AG09309 (cell line): ENCODE data around the gene FOXE3.

Source experiments
- DNase-seq: peaks from one replicate; pipeline ENCODE4 v3.0.0-alpha.2; 2010; ENCODE audit warnings: low read depth
- H3K4me3 ChIP-seq: 2 replicates; pipeline ENCODE4 v1.5.1; 2011; ENCODE audit warnings: mild to moderate bottlenecking, low read depth, low read length, moderate library complexity; ENCODE audit not compliant: control insufficient read depth
- TF ChIP-seq, protein P1 (sequence below): IDR thresholded peaks from 2 replicates; pipeline ENCODE4 v1.5.1; 2011; ENCODE audit warnings: mild to moderate bottlenecking, low read depth, low read length, inconsistent platforms; ENCODE audit not compliant: insufficient read depth, control insufficient read depth; ENCODE audit errors: missing control alignments

The FOXE3 gene

GRCh38 chr1:47415728-47416318 is at the start of gene FOXE3:
Gene FOXE3, plus strand, starts transcription at chr1:47416285. Its CDS starts 31 bp downstream, at chr1:47416316.
- TF ChIP-seq, protein P1, sequence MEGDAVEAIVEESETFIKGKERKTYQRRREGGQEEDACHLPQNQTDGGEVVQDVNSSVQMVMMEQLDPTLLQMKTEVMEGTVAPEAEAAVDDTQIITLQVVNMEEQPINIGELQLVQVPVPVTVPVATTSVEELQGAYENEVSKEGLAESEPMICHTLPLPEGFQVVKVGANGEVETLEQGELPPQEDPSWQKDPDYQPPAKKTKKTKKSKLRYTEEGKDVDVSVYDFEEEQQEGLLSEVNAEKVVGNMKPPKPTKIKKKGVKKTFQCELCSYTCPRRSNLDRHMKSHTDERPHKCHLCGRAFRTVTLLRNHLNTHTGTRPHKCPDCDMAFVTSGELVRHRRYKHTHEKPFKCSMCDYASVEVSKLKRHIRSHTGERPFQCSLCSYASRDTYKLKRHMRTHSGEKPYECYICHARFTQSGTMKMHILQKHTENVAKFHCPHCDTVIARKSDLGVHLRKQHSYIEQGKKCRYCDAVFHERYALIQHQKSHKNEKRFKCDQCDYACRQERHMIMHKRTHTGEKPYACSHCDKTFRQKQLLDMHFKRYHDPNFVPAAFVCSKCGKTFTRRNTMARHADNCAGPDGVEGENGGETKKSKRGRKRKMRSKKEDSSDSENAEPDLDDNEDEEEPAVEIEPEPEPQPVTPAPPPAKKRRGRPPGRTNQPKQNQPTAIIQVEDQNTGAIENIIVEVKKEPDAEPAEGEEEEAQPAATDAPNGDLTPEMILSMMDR: no peak
- peak within 1 kb of the TSS; percentile 32 for H3K4me3 ChIP-seq
- DNase-seq: no peak

DNA sequence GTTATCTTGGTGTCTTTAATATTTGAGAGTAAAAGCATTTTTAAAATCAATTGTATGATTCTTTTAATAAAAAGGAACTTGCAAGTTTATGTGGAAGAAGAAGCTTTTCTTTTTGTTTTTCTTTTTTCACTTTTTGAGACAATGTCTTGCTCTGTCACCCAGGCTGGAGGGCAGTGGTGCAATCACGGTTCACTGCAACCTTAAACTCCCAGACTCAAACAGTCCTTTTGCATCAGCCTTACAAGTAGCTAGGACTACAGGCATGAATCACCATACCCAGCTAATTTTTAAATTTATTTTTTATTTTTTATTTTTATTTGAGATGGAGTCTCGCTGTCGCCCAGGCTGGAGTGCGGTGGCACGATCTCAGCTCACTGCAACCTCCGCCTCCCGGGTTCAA is 48.4 kb upstream of the FOXE3 start:
- TF ChIP-seq, protein P1: no peak
- H3K4me3 ChIP-seq: no peak overlapping the region
- no peak for DNase-seq

GRCh38 chr1:47371016-47371517 is 45.0 kb upstream of the FOXE3 start:
- no peak for DNase-seq
- TF ChIP-seq, protein P1: no peak

DNA sequence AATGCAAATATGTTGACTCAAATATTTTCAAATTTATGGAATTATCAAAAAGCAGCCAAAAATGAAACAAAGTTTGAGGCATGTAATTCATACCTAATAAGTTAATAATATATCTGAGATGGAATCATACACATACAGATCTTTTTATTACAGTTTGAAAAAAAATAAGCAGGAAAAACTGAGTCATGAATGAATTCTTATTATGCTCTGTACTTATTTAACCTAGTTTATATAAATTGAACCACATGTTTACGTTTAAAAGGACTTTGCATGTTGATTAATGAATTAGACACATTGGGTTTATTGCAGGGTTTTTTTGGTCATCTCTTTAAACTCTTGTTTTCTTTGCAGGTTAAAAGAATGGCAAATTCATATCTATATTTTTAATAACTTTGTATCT is 41.6 kb upstream of the FOXE3 start:
- TF ChIP-seq, protein P1: no peak
- DNase-seq: no peak

More at GRCh38 chr1:47371016-47371517, 45.0 kb upstream of the FOXE3 start:
- H3K4me3 ChIP-seq: no peak overlapping the region

DNA sequence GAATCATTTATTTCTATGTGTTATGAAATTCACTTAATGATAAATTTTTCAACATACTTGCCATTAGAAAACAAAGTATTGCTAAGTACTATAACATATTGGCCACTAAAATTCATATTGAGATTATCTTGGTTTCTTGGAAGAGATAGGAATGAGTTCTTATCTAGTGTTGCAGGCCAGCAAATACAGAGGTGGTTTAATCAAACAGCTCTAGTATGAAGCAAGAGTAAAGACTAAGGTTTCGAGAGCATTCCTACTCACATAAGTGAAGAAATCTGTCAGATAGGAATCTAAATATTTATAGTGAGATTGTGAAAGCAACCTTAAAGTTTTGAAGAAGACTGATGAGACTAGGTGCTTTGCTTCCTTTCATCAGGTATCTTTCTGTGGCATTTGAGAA is 37.9 kb upstream of the FOXE3 start:
- TF ChIP-seq, protein P1: no peak
- DNase-seq: no peak

More for the DNA sequence above, 41.6 kb upstream of the FOXE3 start:
- no peak overlapping the region for H3K4me3 ChIP-seq

GRCh38 chr1:47380699-47381098 is 35.4 kb upstream of the FOXE3 start:
- TF ChIP-seq, protein P1: no peak
- H3K4me3 ChIP-seq: no peak overlapping the region
- no peak for DNase-seq

More for the DNA sequence above, 37.9 kb upstream of the FOXE3 start:
- H3K4me3 ChIP-seq: no peak overlapping the region
